CD14-positive monocyte (primary cell): ENCODE data around the gene GGT7. TPM values are rescaled to one million over a fixed set of nuclear protein-coding genes. Genes with fewer than 3 reads are reported as not detected.

ENCODE experiments used
- DNase-seq, 3 donors: peaks; one replicate each; pipeline ENCODE4 v3.0.0-alpha.2; 2011 to 2022
- H2AFZ ChIP-seq: 2 replicates; pipeline ENCODE4 v1.6.0; 2012; ENCODE audit warnings: mild to moderate bottlenecking, low read depth, low read length, inconsistent platforms; ENCODE audit not compliant: insufficient read depth, poor library complexity, severe bottlenecking
- H3K27ac ChIP-seq, 2 donors: 1 replicate in 1 of 2; 2 replicates in 1 of 2; pipeline ENCODE4 v1.5.1; 2012 to 2013; ENCODE audit warnings: low read length in 2 of 2, control low read depth in 1 of 2, inconsistent platforms in 1 of 2, low read depth in 1 of 2, mild to moderate bottlenecking in 1 of 2
- H3K27me3 ChIP-seq, 2 donors: one replicate each; pipeline versions ENCODE4 v1.6.0 to v1.6.1; 2011 to 2013; ENCODE audit warnings: low read length in 2 of 2; ENCODE audit not compliant: control insufficient read depth in 2 of 2, insufficient read depth in 2 of 2
- H3K36me3 ChIP-seq, 2 donors: replicated peaks in 1 of 2; 1 replicate in 1 of 2; 2 replicates in 1 of 2; pipeline versions ENCODE4 v1.5.1 to v1.6.1; 2012 to 2013; ENCODE audit warnings: low read length in 2 of 2, control low read depth in 1 of 2, inconsistent platforms in 1 of 2, mild to moderate bottlenecking in 1 of 2; ENCODE audit not compliant: insufficient read depth in 2 of 2, control insufficient read depth in 1 of 2
- H3K4me1 ChIP-seq, 2 donors: 1 replicate in 1 of 2; 2 replicates in 1 of 2; pipeline versions ENCODE4 v1.5.1 to v1.6.1; 2012 to 2013; ENCODE audit warnings: low read length in 2 of 2, control low read depth in 1 of 2, inconsistent platforms in 1 of 2, mild to moderate bottlenecking in 1 of 2, moderate library complexity in 1 of 2; ENCODE audit not compliant: insufficient read depth in 2 of 2, control insufficient read depth in 1 of 2
- H3K4me2 ChIP-seq: replicated peaks from 2 replicates; pipeline ENCODE3; 2012; ENCODE audit warnings: low read length, moderate library complexity, mild to moderate bottlenecking; ENCODE audit not compliant: poor library complexity, severe bottlenecking; ENCODE audit errors: extremely low read depth
- H3K4me3 ChIP-seq, 3 experiments: fragments of 200-600 bp in 1 of 3; sonication (generic) in 1 of 3; replicated peaks in 1 of 3; 1 replicate in 2 of 3; 2 replicates in 1 of 3; pipeline ENCODE4 v1.5.1; 2011 to 2013; ENCODE audit warnings: low read length in 3 of 3, mild to moderate bottlenecking in 3 of 3, control low read depth in 2 of 3, low read depth in 2 of 3, inconsistent platforms in 1 of 3, moderate library complexity in 1 of 3
- H3K79me2 ChIP-seq: 2 replicates; pipeline ENCODE4 v1.6.0; 2012; ENCODE audit warnings: mild to moderate bottlenecking, control low read depth, inconsistent platforms, low read length, moderate library complexity; ENCODE audit not compliant: insufficient read depth
- H3K9ac ChIP-seq: 2 replicates; pipeline ENCODE4 v1.6.0; 2017; ENCODE audit warnings: low read length, mild to moderate bottlenecking; ENCODE audit not compliant: insufficient read depth, poor library complexity, severe bottlenecking
- H3K9me3 ChIP-seq, 2 donors: replicated peaks in 1 of 2; 1 replicate in 1 of 2; 2 replicates in 1 of 2; pipeline versions ENCODE4 v1.5.1 to v1.6.1; 2012 to 2013; ENCODE audit warnings: low read length in 2 of 2, control low read depth in 1 of 2; ENCODE audit not compliant: control insufficient read depth in 1 of 2, insufficient read depth in 1 of 2
- H4K20me1 ChIP-seq: 2 replicates; pipeline ENCODE4 v1.6.0; 2012; ENCODE audit warnings: mild to moderate bottlenecking, low read length, control low read depth, moderate library complexity; ENCODE audit not compliant: insufficient read depth
- H3K27ac Mint-ChIP-seq, 7 donors: one replicate each; pipeline ENCODE4 v1.8.0; 2020; ENCODE audit warnings: mild to moderate bottlenecking in 7 of 7, mixed read lengths in 7 of 7, moderate library complexity in 6 of 7, inconsistent platforms in 2 of 7
- H3K27me3 Mint-ChIP-seq, 3 donors: one replicate each; pipeline ENCODE4 v1.8.0; 2021 to 2022; ENCODE audit warnings: low read depth in 3 of 3, mild to moderate bottlenecking in 3 of 3, mixed read lengths in 3 of 3, moderate library complexity in 3 of 3, inconsistent platforms in 1 of 3
- H3K36me3 Mint-ChIP-seq, 2 donors: one replicate each; pipeline ENCODE4 v1.8.0; 2020; ENCODE audit warnings: mixed read lengths in 2 of 2, inconsistent platforms in 1 of 2, mild to moderate bottlenecking in 1 of 2
- H3K4me1 Mint-ChIP-seq: one replicate; pipeline ENCODE4 v1.8.0; 2020; ENCODE audit warnings: mild to moderate bottlenecking, mixed read lengths
- H3K4me3 Mint-ChIP-seq, 2 donors: one replicate each; pipeline ENCODE4 v1.8.0; 2020; ENCODE audit warnings: mild to moderate bottlenecking in 2 of 2, mixed read lengths in 2 of 2, moderate library complexity in 1 of 2
- H3K9me3 Mint-ChIP-seq, 7 donors: one replicate each; pipeline ENCODE4 v1.8.0; 2020 to 2022; ENCODE audit warnings: mixed read lengths in 7 of 7, mild to moderate bottlenecking in 6 of 7, moderate library complexity in 6 of 7, inconsistent platforms in 2 of 7
- WGBS: methylation state at CpG from one replicate; pipeline ENCODE4 v1.1.5; 2013; ENCODE audit warnings: missing lambda C conversion rate; ENCODE audit not compliant: insufficient coverage; 5-methylcytosine and 5-hydroxymethylcytosine counted together
- intact Hi-C, 2 donors: fragments of 100-400 bp; cut with micrococcal nuclease; formaldehyde crosslinking; loops; one replicate each; pipeline versions ENCODE4 v1.15.0 to v1.15.1; 2023
- polyA plus RNA-seq, 3 donors: library from polyadenylated mRNA; depleted of rRNA in 1 of 3; unstranded in 2 of 3; stranded (reverse) in 1 of 3; fragments of 300-500 nt in 2 of 3; fragments of >200 nt in 1 of 3; fragmentation: Illumina TruSeq in 2 of 3; gene quantifications; 1 replicate in 2 of 3; 2 replicates in 1 of 3; pipeline ENCODE4 v1.2.3, GENCODE V29; 2012 to 2021
- TF ChIP-seq, protein P1 (sequence below): fragments of 200-600 bp; IDR thresholded peaks from one replicate; pipeline ENCODE4 v1.8.0; 2022; ENCODE audit warnings: antibody characterized with exemption, mild to moderate bottlenecking

Gene GGT7
- polyA plus RNA-seq, 3 donors: 2.1 to 10.3 (median 2.4) TPM

DNA sequence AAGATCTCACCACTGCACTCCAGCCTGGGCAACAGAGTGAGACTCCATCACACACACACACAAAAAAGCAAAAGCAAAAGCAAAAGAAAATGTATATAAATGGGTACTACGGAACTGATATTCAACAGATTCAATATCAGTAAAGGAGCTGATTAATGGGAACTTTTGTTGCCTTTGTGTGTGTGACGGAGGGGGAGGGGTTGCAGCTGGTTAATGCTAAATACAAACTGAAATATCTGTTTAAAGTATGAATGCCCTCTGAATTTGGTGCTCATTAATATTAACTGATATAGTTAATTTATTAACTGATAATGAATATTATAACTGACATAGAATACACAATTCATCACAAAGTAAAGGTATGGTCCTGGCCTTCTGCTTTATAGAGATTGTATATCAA lies 55.6 kb downstream of the GGT7 start:
- intact Hi-C loops: no loop called here
- TF ChIP-seq, protein P1, sequence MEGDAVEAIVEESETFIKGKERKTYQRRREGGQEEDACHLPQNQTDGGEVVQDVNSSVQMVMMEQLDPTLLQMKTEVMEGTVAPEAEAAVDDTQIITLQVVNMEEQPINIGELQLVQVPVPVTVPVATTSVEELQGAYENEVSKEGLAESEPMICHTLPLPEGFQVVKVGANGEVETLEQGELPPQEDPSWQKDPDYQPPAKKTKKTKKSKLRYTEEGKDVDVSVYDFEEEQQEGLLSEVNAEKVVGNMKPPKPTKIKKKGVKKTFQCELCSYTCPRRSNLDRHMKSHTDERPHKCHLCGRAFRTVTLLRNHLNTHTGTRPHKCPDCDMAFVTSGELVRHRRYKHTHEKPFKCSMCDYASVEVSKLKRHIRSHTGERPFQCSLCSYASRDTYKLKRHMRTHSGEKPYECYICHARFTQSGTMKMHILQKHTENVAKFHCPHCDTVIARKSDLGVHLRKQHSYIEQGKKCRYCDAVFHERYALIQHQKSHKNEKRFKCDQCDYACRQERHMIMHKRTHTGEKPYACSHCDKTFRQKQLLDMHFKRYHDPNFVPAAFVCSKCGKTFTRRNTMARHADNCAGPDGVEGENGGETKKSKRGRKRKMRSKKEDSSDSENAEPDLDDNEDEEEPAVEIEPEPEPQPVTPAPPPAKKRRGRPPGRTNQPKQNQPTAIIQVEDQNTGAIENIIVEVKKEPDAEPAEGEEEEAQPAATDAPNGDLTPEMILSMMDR: no peak
- H3K4me2 ChIP-seq: no peak overlapping the region
- H3K9me3 ChIP-seq: no peaks in the 10 kb centered on the region
- no peaks in the 10 kb centered on the region for H3K27me3 Mint-ChIP-seq
- no peak overlapping the region for H3K27ac Mint-ChIP-seq
- peaks cover 2 to 4% of the 10 kb centered on the region in 2 donors for H3K4me1 ChIP-seq
- H3K79me2 ChIP-seq: peaks cover 100% of the 10 kb centered on the region
- WGBS: no CpG with 5 or more reads among the region's 2 CpGs
- H3K4me3 Mint-ChIP-seq: no peak overlapping the region
- H3K4me3 ChIP-seq: no peak overlapping the region
- no peak for DNase-seq
- H3K27ac ChIP-seq: no peak overlapping the region
- H3K9ac ChIP-seq: no peak overlapping the region
- H3K9me3 Mint-ChIP-seq: no peaks in the 10 kb centered on the region
- peaks cover 100% of the 10 kb centered on the region for H4K20me1 ChIP-seq
- peaks cover 0 to 11% of the 10 kb centered on the region in 2 donors for H3K36me3 ChIP-seq
- no peak overlapping the region for H2AFZ ChIP-seq
- peaks cover 36% of the 10 kb centered on the region for H3K4me1 Mint-ChIP-seq
- H3K36me3 Mint-ChIP-seq: peaks cover 6 to 16% of the 10 kb centered on the region in 2 donors
- no peaks in the 10 kb centered on the region for H3K27me3 ChIP-seq

DNA sequence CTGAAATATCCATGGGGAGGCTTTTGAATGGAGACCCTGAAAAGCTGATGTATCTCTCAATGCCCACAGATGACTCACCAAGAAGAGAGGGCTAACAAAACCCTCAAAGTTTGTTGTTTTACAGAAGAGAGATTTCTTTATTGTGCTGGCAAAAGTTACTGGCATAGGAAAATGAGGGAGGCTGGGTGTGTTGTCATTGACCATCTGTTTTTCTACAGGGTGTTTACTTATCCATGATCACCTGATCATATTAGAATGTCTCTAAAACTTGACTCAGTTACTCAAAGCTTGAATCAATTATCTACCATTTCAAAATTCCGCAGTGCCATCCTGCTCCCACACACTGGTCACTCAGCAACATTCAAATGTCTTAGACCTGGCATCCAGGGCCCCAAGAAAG lies 57.0 kb downstream of the GGT7 start:
- no peak overlapping the region for H3K4me3 Mint-ChIP-seq
- peak overlapping the region in 1 of 7 donors; percentile 79 for H3K27ac Mint-ChIP-seq
- H3K4me3 ChIP-seq: no peak overlapping the region
- no peaks in the 10 kb centered on the region for H3K27me3 ChIP-seq
- peaks cover 0 to 11% of the 10 kb centered on the region in 2 donors for H3K36me3 ChIP-seq
- no peaks in the 10 kb centered on the region for H3K27me3 Mint-ChIP-seq
- intact Hi-C loops: no loop called here
- peaks cover 99% of the 10 kb centered on the region for H4K20me1 ChIP-seq
- 92% methylated on average over 1 of the region's 1 CpG for WGBS
- H3K36me3 Mint-ChIP-seq: peaks cover 2 to 13% of the 10 kb centered on the region in 2 donors
- no peak overlapping the region for H3K4me2 ChIP-seq
- TF ChIP-seq, protein P1: no peak
- H3K4me1 ChIP-seq: peaks cover 3 to 8% of the 10 kb centered on the region in 2 donors
- H3K79me2 ChIP-seq: peaks cover 99% of the 10 kb centered on the region
- H3K4me1 Mint-ChIP-seq: peaks cover 29% of the 10 kb centered on the region
- H3K9me3 Mint-ChIP-seq: no peaks in the 10 kb centered on the region
- no peak overlapping the region for H2AFZ ChIP-seq
- no peak overlapping the region for H3K27ac ChIP-seq
- no peaks in the 10 kb centered on the region for H3K9me3 ChIP-seq
- no peak overlapping the region for H3K9ac ChIP-seq
- DNase-seq: no peak
